GM19468 (cell line): ENCODE results near the gene MLLT3.

Experiments used
- ATAC-seq: cut with Tn5 transposase; IDR thresholded peaks from one replicate; pipeline ENCODE4 v1.9.1; 2021; ENCODE audit warnings: mild to moderate bottlenecking, moderate library complexity, moderate number of reproducible peaks; ENCODE audit not compliant: unreplicated experiment; ENCODE audit errors: extremely low read depth

MLLT3 gene

GRCh38 chr9:20526500-20527319 lies 95.6 kb downstream of the MLLT3 start:
- ATAC-seq, result peak; percentile 81

- ATAC-seq, result no peak
These were observed 97.5 kb downstream of the MLLT3 start for GRCh38 chr9:20524776-20525175.

GRCh38 chr9:20518737-20519136 lies 103.6 kb downstream of the MLLT3 start:
- no peak for ATAC-seq

GRCh38 chr9:20513126-20513913 lies 109.0 kb downstream of the MLLT3 start:
- ATAC-seq, result no peak

- ATAC-seq, result no peak
These were observed 109.7 kb downstream of the MLLT3 start for GRCh38 chr9:20512636-20513035.

GRCh38 chr9:20512106-20512505 lies 110.2 kb downstream of the MLLT3 start:
- no peak for ATAC-seq

- ATAC-seq, result no peak
These were observed 110.6 kb downstream of the MLLT3 start for GRCh38 chr9:20511686-20512085.

- ATAC-seq, result no peak
These were observed 112.8 kb downstream of the MLLT3 start for GRCh38 chr9:20509466-20509865.

GRCh38 chr9:20508242-20508641 lies 114.1 kb downstream of the MLLT3 start:
- ATAC-seq, result no peak

GRCh38 chr9:20507431-20507830 lies 114.9 kb downstream of the MLLT3 start:
- ATAC-seq, result no peak

- no peak for ATAC-seq
These were observed 116.0 kb downstream of the MLLT3 start for GRCh38 chr9:20506099-20506900.

GRCh38 chr9:20505574-20505973 lies 116.7 kb downstream of the MLLT3 start:
- no peak for ATAC-seq

GRCh38 chr9:20504930-20505329 lies 117.4 kb downstream of the MLLT3 start:
- no peak for ATAC-seq

- no peak for ATAC-seq
These were observed 122.2 kb downstream of the MLLT3 start for GRCh38 chr9:20500101-20500500.

GRCh38 chr9:20499013-20499412 lies 123.3 kb downstream of the MLLT3 start:
- ATAC-seq, result no peak

- no peak for ATAC-seq
These were observed 126.0 kb downstream of the MLLT3 start for GRCh38 chr9:20496328-20496727.

- ATAC-seq, result no peak
These were observed 127.2 kb downstream of the MLLT3 start for GRCh38 chr9:20495098-20495497.

- no peak for ATAC-seq
These were observed 128.3 kb downstream of the MLLT3 start for GRCh38 chr9:20494035-20494434.

- no peak for ATAC-seq
These were observed 129.5 kb downstream of the MLLT3 start for GRCh38 chr9:20492772-20493171.

- no peak for ATAC-seq
These were observed 130.7 kb downstream of the MLLT3 start for GRCh38 chr9:20491612-20492011.
